Endothelial cell of umbilical vein (primary cell): Measurements from ENCODE around the gene PPAN. TPM values are rescaled to one million over a fixed set of nuclear protein-coding genes. Genes with fewer than 3 reads are reported as not detected.

ENCODE experiments used
- BruUV-seq: library from RNA; stranded (reverse); fragments of 400-500 nt; replicated peaks from 2 replicates; lab custom pipeline; 2021; lab: Mats Ljungman, UMichigan
- CTCF ChIA-PET: fragments of 300-600, 350-600 bp; sonication (Branson Sonifier 250); formaldehyde crosslinking; loops from one replicate; lab custom pipeline; 2021; ENCODE audit warnings: antibody characterized with exemption, inconsistent platforms; lab: Charles Lee
- POLR2A ChIA-PET: fragments of 300-600, 350-600 bp; sonication (Branson Sonifier 250); formaldehyde crosslinking; loops from one replicate; lab custom pipeline; 2021; ENCODE audit warnings: antibody characterized with exemption, inconsistent platforms; lab: Charles Lee
- DNase-seq: peaks from one replicate; pipeline ENCODE4 v3.0.0-alpha.2; 2011; ENCODE audit warnings: low read depth, low spot score
- FAIRE-seq: peaks from 2 replicates; lab custom pipeline; 2011; peaks lifted over from hg19 to GRCh38; lab: Jason Lieb, UNC
- H2AFZ ChIP-seq: 2 replicates; pipeline ENCODE4 v1.6.0; 2012; ENCODE audit warnings: low read depth, low read length, control low read depth, inconsistent platforms
- H3K27ac ChIP-seq: 2 replicates; pipeline ENCODE4 v1.5.1; 2011; ENCODE audit warnings: low read depth, mild to moderate bottlenecking, control low read depth, low read length, moderate library complexity; ENCODE audit not compliant: insufficient read depth
- H3K27me3 ChIP-seq, 2 experiments: 2 replicates each; pipeline versions ENCODE4 v1.6.0 to v1.6.1; 2011; ENCODE audit warnings: low read length in 2 of 2, mixed read lengths in 1 of 2; ENCODE audit not compliant: control insufficient read depth in 2 of 2, insufficient read depth in 2 of 2
- H3K36me3 ChIP-seq, 2 experiments: 2 replicates in 1 of 2; 3 replicates in 1 of 2; pipeline ENCODE4 v1.5.1; 2011; ENCODE audit warnings: low read length in 2 of 2, mild to moderate bottlenecking in 1 of 2, moderate library complexity in 1 of 2; ENCODE audit not compliant: control insufficient read depth in 2 of 2, insufficient read depth in 2 of 2; ENCODE audit errors: extremely low read depth in 1 of 2
- H3K4me1 ChIP-seq: 3 replicates; pipeline ENCODE4 v1.5.1; 2011; ENCODE audit warnings: mild to moderate bottlenecking, low read length; ENCODE audit not compliant: control insufficient read depth, insufficient read depth; ENCODE audit errors: extremely low read depth
- H3K4me2 ChIP-seq: 2 replicates; pipeline ENCODE4 v1.6.1; 2011; ENCODE audit warnings: low read length, control low read depth, mixed read lengths; ENCODE audit not compliant: insufficient read depth
- H3K4me3 ChIP-seq, 3 experiments: fragments of 200-600 bp in 1 of 3; sonication (generic), shearing (Covaris generic) in 1 of 3; replicated peaks in 1 of 3; 2 replicates each; pipeline ENCODE4 v1.5.1; 2011 to 2016; ENCODE audit warnings: control low read depth in 3 of 3, low read length in 3 of 3, mild to moderate bottlenecking in 2 of 3, inconsistent platforms in 1 of 3, low read depth in 1 of 3, moderate library complexity in 1 of 3; ENCODE audit not compliant: insufficient read depth in 1 of 3
- H3K79me2 ChIP-seq: 2 replicates; pipeline ENCODE4 v1.6.0; 2012; ENCODE audit warnings: low read length, inconsistent platforms; ENCODE audit not compliant: control insufficient read depth, insufficient read depth
- H3K9ac ChIP-seq: replicated peaks from 2 replicates; pipeline ENCODE3; 2011; ENCODE audit warnings: low read length, control low read depth; ENCODE audit not compliant: insufficient read depth; ENCODE audit errors: extremely low read depth
- H3K9me1 ChIP-seq: replicated peaks from 3 replicates; pipeline ENCODE4 v1.6.0; 2011; ENCODE audit warnings: mild to moderate bottlenecking, low read length; ENCODE audit not compliant: control insufficient read depth, insufficient read depth; ENCODE audit errors: extremely low read depth
- H3K9me3 ChIP-seq: replicated peaks from 2 replicates; pipeline ENCODE4 v1.5.1; 2012; ENCODE audit warnings: low read length, inconsistent platforms; ENCODE audit not compliant: control insufficient read depth, insufficient read depth
- H4K20me1 ChIP-seq: replicated peaks from 2 replicates; pipeline ENCODE3; 2011; ENCODE audit warnings: mild to moderate bottlenecking, low read length; ENCODE audit not compliant: control insufficient read depth, insufficient read depth; ENCODE audit errors: extremely low read depth
- CTCF ChIP-seq, 2 donors: IDR thresholded peaks; 1 replicate in 1 of 2; 2 replicates in 1 of 2; pipeline ENCODE4 v1.5.1; 2011; ENCODE audit warnings: low read length in 2 of 2, mild to moderate bottlenecking in 2 of 2, moderate library complexity in 2 of 2, control low read depth in 1 of 2, inconsistent platforms in 1 of 2, low read depth in 1 of 2; ENCODE audit not compliant: insufficient read depth in 1 of 2; ENCODE audit errors: extremely low read depth in 1 of 2
- EZH2 ChIP-seq: IDR thresholded peaks from 2 replicates; pipeline ENCODE4 v1.6.1; 2012; ENCODE audit warnings: borderline replicate concordance, low read depth, mild to moderate bottlenecking, moderate library complexity, low read length, inconsistent platforms; ENCODE audit not compliant: severe bottlenecking
- FOS ChIP-seq: IDR thresholded peaks from 2 replicates; pipeline ENCODE4 v1.6.1; 2011; ENCODE audit warnings: mild to moderate bottlenecking, low read length, moderate library complexity, borderline replicate concordance; ENCODE audit not compliant: insufficient read depth
- GATA2 ChIP-seq: IDR thresholded peaks from 2 replicates; pipeline ENCODE4 v1.7.0; 2011; ENCODE audit warnings: low read depth, mild to moderate bottlenecking, moderate library complexity, mixed read lengths, low read length; ENCODE audit not compliant: insufficient read length, insufficient read depth
- JUN ChIP-seq: IDR thresholded peaks from 2 replicates; pipeline ENCODE4 v1.6.1; 2011; ENCODE audit warnings: borderline replicate concordance, low read depth; ENCODE audit not compliant: insufficient read length, insufficient read depth
- MAX ChIP-seq: IDR thresholded peaks from 2 replicates; pipeline ENCODE4 v1.6.1; 2011; ENCODE audit not compliant: insufficient read depth, insufficient read length
- MYC ChIP-seq: IDR thresholded peaks from one replicate; pipeline ENCODE4 v1.6.1; 2011; ENCODE audit warnings: mild to moderate bottlenecking, low read depth, low read length
- POLR2A ChIP-seq: IDR thresholded peaks from 2 replicates; pipeline ENCODE4 v1.6.1; 2012; ENCODE audit warnings: low read depth, mild to moderate bottlenecking, control low read depth, low read length
- POLR2AphosphoS5 ChIP-seq: IDR thresholded peaks from 2 replicates; pipeline ENCODE4 v1.6.1; 2012; ENCODE audit warnings: low read depth, mild to moderate bottlenecking, control low read depth, low read length, moderate library complexity; ENCODE audit not compliant: insufficient read depth
- dilution Hi-C: fragments of 300-500 bp; cut with MboI; formaldehyde crosslinking; loops from one replicate; pipeline ENCODE4 v1.15.0; 2019; ENCODE audit warnings: low sequenced_read_pairs; ENCODE audit not compliant: extremely low pct_ligation_motif_present
- intact Hi-C: fragments of 100-400 bp; cut with micrococcal nuclease; formaldehyde crosslinking; loops from one replicate; pipeline ENCODE4 v1.10.0; 2022
- polyA plus RNA-seq, 4 experiments: library from polyadenylated mRNA; depleted of rRNA in 3 of 4; stranded (reverse) in 3 of 4; unstranded in 1 of 4; fragments of >200 nt; gene quantifications; 2 replicates each; pipeline versions ENCODE4 v1.2.1 to v1.2.3, GENCODE V29; 2011 to 2012; ENCODE audit warnings: missing spikeins in 1 of 4
- total RNA-seq: library from RNA; stranded (reverse); gene quantifications from 2 replicates; pipeline ENCODE4 v1.2.3, GENCODE V29; 2021

The PPAN gene
- total and polyA plus RNA-seq, 2 donors (not counting 3 experiments of a cell fraction or from before 2014, with no cell fraction given), result 27.6 to 51.6 TPM

GRCh38 chr19:10110076-10110971 lies 4.2 kb downstream of the PPAN start:
- Histone ChIP-seq H4K20me1 (no peaks in the 10 kb centered on the region), H3K4me3 (no peak overlapping the region), H2AFZ (no peak overlapping the region), H3K9me3 (no peaks in the 10 kb centered on the region), H3K4me1 (peaks cover 9% of the 10 kb centered on the region), H3K9ac (no peak overlapping the region), H3K27ac (no peak overlapping the region), H3K27me3 (no peaks in the 10 kb centered on the region), H3K79me2 (peaks cover 28% of the 10 kb centered on the region), H3K36me3 (peaks cover 8 to 37% of the 10 kb centered on the region in 2 experiments), H3K9me1 (no peaks in the 10 kb centered on the region), H3K4me2 (no peak overlapping the region)
- ChIA-PET CTCF (no interaction called here), POLR2A (no interaction called here)
- intact Hi-C loops, result no loop called here
- DNase-seq (no peak), FAIRE-seq (no peak)
- dilution Hi-C loops, result no loop called here
- BruUV-seq, result no TSS peak
- TF ChIP-seq FOS (no peak), POLR2AphosphoS5 (no peak), EZH2 (no peak)

GRCh38 chr19:10110972-10111317 lies 4.8 kb downstream of the PPAN start:
- Histone ChIP-seq H3K4me2 (no peak overlapping the region), H3K9me1 (no peaks in the 10 kb centered on the region), H3K27ac (no peak overlapping the region), H3K4me3 (no peak overlapping the region), H3K9me3 (no peaks in the 10 kb centered on the region), H2AFZ (no peak overlapping the region), H3K36me3 (peaks cover 8 to 43% of the 10 kb centered on the region in 2 experiments), H3K4me1 (peaks cover 9% of the 10 kb centered on the region), H4K20me1 (no peaks in the 10 kb centered on the region), H3K27me3 (no peaks in the 10 kb centered on the region), H3K9ac (no peak overlapping the region), H3K79me2 (peaks cover 28% of the 10 kb centered on the region)
- TF ChIP-seq POLR2A, result no peak
- TF ChIP-seq CTCF (IDR thresholded peaks at IDR 0.05; ENCODE audit: extremely low read depth in 1 of 2, insufficient read depth in 1 of 2, low read depth in 1 of 2, low read length in 2 of 2), result no peak
- TF ChIP-seq MYC, result no peak
- no peak for TF ChIP-seq FOS
- TF ChIP-seq EZH2, result no peak
- TF ChIP-seq GATA2, result no peak
- TF ChIP-seq JUN, result no peak
- TF ChIP-seq POLR2AphosphoS5, result no peak
- TF ChIP-seq MAX, result no peak
- dilution Hi-C loops (no loop called here), intact Hi-C loops (no loop called here)
- BruUV-seq, result no TSS peak
- DNase-seq, result no peak
- CTCF ChIA-PET, result no interaction called here
- POLR2A ChIA-PET, result no interaction called here
- FAIRE-seq, result no peak
